ENCODE measurements around the gene TPP1.

Gene TPP1

DNA sequence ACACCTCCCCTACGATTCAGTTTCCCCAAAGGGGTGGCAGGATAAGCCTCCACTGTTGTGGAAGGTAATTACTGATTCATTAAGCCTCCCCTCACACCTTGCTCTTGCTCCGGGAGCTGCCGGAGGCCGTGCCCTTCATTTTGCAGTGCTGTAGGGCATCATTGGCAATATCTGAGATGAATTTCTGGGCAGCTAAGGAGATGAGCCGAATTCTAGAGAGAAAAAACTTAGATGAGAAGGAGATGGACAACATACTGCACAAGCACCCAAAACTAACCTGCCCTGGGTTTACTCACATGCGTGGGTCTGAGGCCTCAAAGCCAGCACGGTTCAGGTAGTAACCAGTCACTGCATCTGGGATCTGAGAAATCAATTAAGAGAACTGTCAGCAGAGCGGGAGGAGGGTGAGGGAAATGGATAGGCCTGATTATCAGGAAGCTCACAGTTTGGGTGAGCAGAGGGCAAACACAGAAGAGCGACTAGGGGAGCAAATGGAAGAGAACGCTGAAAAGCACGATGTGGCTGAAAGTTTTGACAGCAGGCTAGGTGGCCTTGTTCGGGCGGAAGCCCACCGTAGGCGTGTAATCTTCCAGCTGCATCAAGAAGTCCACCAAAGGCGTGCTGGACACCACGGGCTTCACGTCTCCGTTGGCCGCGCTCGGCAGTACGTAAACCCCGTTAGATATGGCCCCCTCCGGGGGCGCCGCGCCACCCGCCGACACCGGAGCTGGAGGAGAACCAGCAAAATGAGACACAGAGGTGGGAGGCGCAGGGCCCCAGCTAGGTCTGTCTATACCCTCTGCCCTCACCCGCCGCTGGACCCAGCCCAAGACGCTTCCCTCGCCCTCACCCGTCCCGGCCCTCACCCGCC, 7.9 kb downstream of the TPP1 start:
- peak; percentile 28 for DNase-seq (ENCODE audit: low spot score)

DNA sequence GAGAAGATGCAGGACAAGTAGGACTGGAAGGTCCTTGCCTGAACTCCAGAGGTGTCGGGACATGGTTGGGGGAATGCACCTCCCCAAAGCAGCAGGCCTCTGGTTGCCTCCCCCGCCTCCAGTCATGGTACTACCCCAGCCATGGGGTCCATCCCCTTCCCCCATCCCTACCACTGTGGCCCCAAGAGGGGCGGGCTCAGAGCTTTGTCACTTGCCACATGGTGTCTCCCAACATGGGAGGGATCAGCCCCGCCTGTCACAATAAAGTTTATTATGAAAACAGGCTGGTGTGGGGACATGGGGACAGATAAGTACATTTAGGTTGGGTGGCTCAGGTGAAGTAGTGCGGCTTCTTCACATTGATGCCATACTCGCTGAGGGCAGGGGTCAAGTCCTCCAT, 8.6 kb downstream of the TPP1 start:
- no peak for DNase-seq (ENCODE audit: low spot score)

DNA sequence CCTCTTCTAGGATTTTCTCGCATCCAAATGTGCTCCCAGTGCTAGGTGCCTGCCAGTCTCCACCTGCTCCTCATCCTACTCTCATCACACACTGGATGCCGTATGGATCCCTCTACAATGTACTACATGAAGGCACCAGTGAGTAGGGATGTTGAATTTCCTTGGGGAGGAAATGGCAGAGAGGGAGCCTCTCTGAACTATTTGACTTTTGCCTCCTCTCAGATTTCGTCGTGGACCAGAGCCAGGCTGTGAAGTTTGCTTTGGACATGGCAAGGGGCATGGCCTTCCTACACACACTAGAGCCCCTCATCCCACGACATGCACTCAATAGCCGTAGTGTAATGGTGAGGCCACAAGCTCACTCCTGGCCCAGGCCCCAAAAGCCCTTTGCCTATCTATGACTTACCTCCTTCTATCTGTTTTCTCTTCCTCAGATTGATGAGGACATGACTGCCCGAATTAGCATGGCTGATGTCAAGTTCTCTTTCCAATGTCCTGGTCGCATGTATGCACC, 9.7 kb downstream of the TPP1 start:
- DNase-seq (ENCODE audit: low spot score): no peak

DNA sequence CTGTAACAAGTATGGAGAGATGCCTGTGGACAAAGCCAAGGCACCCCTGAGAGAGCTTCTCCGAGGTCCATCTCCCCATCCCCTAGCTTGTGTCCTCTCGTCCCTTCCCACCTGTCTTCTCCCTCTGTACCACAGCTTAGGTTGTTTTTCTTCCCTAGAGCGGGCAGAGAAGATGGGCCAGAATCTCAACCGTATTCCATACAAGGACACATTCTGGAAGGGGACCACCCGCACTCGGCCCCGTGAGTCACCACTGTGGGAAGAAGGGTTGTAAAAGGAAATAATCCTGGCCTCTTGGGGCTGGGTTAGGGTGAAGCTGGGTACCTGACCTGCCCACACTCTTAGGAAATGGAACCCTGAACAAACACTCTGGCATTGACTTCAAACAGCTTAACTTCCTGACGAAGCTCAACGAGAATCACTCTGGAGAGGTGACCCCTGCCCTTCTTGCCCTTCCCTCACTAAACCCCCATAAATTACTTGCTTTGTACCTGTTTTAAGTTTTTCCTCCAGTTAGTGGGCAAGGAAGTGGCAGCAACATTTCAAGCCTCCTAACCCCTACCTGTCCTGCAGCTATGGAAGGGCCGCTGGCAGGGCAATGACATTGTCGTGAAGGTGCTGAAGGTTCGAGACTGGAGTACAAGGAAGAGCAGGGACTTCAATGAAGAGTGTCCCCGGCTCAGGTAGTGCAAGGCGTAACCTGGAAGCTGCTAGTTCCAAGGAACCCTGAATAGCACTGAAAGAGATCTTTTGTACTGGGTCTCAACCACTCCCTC, 10.3 kb downstream of the TPP1 start:
- no peak for DNase-seq (ENCODE audit: low spot score)

DNA sequence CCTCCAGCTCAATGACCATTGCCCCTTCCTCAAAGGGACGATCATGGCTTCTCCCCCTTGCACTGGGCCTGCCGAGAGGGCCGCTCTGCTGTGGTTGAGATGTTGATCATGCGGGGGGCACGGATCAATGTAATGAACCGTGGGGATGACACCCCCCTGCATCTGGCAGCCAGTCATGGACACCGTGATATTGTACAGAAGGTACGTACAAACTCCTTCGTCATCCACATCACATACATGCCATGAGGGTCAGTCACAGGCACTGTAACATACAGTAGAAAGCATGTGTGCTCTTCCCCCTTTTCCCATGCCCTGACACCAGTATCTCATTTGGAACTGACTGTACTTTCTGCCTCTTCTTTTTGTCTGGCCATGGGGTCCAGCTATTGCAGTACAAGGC, 11.2 kb downstream of the TPP1 start:
- DNase-seq (ENCODE audit: low spot score): no peak

DNA sequence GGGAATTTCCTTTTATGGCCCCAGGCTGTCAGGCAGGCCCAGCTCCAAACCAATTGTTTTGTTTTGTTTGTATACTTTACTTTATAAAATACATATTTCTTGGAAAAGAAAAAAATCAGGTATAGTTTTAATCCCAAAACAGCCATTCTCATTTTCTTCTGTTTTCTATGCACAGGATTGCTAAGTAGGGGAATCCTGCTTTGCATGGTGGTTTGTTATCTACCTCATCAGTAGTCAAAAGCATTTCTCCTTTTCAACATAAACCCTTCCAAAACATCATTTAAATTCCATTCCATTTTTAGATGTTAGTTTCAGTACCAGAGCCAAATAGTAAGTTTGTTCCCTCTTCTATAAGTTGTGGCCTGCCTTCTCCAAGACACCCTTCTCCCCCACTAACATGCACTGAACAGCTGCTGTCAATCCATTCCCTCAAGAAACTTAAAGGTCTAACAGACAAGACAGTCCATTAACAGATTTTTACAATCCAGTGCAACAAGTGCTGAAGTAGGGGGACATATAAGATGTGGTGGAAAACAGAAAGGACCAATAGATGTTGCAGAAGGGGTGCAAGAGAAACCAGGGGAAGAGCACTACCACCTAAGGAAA, 11.9 kb downstream of the TPP1 start:
- no peak for DNase-seq (ENCODE audit: low spot score)

DNA sequence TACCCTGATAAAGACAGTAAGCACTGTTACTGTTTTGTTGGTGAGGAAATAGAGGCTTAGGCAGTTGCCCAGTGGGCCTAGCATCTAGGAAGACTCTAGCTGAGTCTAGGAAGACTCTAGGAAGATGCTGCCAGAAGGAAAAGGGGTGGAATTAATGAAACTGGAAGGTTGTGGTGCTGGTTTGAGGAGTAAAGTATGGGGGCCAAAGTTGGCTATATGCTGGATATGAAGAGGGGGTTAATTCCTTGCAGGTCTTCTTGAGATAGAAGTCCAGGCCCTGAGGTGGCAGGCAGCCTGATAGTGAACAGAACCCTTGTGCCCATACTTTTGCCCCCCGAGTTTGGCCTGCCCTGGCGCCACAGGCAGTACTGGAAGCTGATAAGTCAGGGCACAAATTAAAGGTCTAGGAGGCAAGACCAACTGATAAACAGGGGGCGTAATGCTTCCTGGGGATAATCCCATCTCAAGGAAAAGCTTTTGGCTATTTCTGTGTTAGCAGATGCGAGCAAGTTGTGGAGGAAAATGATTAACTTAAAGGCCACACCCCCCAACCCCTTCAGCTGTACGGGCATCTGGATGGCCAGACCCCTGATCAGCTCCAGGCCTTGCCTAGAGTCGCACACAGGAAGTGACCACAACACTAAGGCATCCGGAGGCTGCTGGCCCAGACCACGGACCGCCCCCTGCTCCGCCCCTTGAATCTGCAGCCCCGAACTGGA, 12.6 kb downstream of the TPP1 start:
- no peak for DNase-seq (ENCODE audit: low spot score)

DNA sequence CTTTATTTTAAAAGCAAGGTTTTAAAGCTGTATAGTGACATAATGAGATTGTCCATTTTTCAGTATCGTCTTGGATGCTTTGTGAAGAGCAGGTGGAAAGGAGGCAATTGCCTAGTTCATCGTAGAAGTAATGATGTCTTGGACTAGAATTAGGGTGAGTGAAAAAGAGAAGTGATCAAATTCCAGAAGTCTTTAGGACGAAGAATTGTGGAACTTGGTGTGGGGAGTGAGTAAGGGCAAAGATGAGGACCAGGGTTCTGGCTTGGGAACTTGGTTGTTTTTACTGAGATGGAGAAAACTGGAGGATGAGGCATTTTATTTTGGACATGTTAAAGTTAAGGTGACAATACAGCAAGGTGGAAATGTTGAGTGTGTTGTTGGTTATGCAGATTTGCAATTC, 14.4 kb downstream of the TPP1 start:
- no peak for DNase-seq (ENCODE audit: low spot score)

DNA sequence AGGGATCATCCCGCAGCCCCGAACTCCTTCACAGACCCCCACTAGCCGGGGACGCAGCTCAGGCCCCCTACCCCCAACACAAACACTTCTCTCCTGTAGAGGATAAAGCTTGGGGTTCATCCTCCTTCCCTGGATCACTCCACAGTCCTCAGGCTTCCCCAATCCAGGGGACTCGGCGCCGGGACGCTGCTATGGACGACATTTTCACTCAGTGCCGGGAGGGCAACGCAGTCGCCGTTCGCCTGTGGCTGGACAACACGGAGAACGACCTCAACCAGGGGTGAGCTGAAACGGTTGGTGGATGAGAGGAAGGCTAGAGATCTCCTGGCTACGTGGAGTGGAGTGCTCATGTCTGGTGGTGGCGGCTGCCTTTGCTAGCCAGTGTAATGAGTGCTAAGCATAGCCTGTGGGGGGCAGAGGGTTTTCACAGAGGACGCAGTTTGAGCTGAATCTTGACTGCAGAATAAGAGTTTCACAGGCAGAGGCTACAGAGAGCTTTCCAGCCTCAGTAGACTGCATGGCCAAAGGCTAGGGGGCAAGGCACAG, 15.1 kb downstream of the TPP1 start:
- DNase-seq (ENCODE audit: low spot score): peak; percentile 58

DNA sequence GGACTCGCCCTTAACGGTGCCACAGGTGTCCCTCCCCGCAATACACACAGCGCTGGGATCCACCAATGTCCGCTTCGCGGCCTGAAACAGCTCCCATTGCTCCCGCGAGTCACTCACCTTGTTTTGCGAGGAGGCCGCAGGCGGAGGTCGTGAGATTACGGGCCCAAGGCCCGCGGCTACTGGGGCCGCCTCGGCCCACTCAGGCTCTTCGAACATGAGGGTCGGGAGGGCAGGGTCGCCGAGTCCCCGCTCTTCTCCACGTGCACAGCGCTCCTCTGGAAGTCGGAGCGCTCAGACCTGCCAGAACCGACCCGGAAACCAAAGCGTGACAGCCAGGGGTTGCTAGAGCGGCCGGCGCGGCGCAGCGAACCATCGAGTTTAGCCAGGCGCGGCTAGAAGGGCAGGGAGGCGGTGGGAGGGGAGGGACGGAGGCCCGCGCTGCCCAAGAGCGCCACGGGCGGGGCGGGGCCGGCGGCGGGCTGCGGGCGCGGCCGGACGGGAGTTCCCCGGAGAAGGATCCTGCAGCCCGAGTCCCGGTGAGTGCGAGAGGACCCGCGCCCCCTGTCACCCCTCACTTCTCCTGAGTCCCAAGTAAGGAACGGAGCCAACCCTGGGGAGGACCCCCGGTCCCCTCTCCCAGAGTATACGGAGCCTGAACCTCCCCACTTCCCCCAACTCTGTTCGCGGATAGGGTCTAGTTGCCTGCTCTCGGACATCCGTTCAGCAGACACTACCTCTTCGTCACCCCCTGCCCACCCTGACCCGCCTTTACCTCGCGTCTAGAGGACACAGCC, 15.7 kb downstream of the TPP1 start, which contains the start of the genes ILK and RRP8:
Gene ILK, plus strand, starts transcription at position 488 of the 794 bp plus-strand sequence. CDS start 498 bp downstream, outside the sequence.
Gene RRP8, minus strand, starts transcription at position 330 of the 794 bp plus-strand sequence. Its CDS starts 114 bp downstream, at position 216.
- DNase-seq (ENCODE audit: low spot score): peak; percentile 89

DNA sequence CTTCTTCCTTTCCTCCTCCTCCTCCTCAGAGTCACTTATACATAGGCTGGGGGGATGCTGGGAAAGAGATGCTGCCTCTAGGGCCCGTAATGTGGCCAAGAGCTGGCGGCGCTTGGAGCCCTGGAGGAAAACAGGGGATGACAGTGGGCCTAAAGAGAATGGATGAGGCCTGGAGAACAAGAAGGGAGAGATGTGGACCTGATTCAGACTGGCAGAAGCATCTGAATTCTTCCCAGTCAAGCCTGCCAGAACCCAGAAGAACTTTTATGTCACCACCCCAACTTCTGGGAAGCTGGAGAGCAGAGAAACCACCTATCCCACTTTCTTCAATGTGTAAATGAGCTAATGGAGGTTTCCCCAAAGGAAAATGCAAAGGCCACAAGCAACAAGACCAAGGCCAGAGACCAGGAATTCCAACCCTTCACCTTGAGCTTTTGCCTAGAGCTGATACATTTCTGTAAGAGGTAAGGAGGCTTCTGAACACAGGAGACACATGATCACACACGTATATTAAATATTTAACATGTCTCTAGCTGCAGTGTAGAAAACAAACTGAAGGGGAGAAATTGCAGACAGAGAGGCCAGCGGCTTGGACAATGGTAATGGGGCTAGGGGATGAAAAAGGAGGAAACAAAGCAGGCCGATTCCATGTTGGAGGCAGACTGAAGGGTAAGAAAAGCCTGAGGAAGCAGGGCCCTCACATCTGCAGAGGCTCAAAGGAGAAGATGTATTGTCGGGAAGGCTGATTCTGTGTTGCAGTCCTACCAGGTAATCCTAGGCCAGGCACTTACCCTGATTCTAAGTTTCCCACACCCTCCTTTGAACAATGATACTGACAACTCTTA, 16.9 kb downstream of the TPP1 start:
- DNase-seq (ENCODE audit: low spot score): no peak

DNA sequence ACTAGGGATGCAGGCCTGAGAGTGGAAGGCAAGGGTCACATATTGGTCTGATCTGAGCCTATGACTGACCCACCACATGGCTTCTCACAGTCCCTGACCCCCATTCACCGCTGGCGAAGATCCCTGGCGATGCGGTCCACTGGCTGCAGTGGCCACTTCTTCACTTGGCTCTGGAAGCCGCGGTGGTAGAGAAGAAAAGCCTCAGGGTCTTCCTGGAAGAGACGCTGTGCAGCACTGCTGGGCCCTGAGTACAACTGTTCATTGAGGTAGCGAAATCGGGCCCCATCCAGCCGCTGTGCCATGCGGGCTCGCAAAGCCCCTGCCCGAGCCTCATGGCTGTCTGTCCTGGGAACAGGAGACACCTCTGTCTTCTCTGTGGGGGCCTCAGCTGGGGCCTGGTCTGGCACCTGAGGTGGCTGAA, 18.2 kb downstream of the TPP1 start:
- DNase-seq (ENCODE audit: low spot score): no peak

DNA sequence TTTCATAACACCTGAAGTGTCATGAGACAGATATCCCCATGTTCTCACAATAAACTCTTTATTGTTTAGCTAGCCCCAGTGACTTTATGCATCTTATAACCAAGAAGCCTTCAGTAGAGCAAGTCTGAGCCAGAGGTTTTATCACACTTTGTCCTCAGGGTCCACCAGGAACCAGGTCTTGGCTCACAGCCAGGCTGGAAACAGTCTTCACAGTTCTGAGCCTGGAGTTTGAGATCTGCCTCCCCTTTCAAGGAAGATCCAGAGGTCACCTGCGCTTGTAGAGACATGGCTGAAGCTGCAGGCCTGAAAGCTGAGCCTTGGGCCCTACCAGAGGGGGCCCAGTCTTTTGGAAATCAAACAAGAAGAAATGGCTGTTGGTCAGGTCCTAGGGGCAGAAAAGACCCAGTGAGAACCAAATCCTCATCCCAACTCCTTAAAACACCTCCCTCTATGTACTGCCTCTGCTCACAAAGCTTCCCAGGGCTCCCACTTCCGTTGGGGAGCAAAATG, 19.3 kb downstream of the TPP1 start:
- DNase-seq (ENCODE audit: low spot score): no peak

DNA sequence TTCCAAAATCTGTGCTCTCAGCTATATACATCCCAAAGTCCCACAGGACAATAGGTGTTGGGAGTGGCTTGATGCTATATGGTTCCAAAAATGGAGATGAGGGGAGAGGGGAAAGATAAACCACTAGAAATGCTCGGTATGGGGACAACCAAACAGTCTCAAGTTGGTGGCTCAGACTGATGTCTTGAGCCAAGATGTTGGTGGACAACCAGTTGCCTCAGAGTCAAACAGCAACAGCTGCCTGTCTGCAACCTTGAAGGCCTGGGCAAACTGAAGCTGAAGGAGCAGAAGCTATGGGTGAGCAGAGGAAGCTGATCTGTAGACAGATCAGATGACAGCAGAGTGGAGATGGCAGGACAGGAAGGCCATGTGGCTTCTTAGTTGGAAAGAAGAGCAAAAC, 19.8 kb downstream of the TPP1 start:
- DNase-seq (ENCODE audit: low spot score): no peak

DNA sequence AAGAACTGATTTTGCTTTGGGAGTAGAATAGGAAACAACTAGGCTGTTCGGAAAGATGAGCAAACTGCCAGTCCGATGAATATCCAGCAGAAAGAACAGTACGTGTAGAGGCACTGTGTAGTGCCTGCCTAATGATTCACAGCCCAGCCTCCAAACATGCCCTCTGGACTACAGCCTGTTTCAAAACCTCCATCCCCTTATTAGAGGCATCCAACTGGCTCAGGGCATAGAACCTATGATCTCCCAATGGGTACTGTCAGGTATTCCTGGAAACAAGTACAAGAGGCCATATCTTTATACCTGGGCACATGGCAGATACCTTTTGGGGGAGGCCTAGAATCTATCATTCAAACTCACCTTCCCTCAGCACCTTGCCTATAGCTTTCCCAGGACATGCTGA, 20.7 kb downstream of the TPP1 start:
- DNase-seq (ENCODE audit: low spot score): no peak

DNA sequence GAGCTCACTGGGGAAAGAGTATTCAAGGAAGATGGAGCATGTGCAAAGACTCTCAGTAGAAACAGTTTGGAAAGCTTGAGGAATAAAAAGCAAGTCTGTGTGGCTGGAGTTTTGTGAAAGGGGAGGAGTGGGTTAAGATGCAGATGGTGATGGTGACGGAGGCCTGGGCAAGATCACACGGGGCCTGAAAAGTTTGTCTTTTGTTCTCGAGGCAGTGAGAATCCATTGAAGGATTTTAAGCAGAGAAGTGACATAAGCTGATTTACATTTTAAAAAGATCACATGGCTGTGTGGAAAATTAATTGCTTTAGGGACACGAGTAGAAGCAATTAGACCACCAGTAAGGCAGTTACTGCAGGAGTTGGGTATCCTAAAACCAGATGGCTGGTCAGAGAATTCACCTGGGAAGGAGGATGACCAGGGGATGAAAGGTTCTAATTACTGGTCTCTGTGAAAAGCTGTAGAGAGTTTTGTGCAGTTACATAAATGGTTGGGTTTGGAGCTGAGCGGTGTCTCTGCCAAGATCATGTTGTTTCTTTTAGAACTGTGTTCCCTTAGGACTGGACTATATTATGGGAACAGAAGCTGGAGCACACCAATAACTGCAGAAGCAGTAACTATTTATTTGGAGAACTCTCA, 22.9 kb downstream of the TPP1 start:
- DNase-seq (ENCODE audit: low spot score): no peak

DNA sequence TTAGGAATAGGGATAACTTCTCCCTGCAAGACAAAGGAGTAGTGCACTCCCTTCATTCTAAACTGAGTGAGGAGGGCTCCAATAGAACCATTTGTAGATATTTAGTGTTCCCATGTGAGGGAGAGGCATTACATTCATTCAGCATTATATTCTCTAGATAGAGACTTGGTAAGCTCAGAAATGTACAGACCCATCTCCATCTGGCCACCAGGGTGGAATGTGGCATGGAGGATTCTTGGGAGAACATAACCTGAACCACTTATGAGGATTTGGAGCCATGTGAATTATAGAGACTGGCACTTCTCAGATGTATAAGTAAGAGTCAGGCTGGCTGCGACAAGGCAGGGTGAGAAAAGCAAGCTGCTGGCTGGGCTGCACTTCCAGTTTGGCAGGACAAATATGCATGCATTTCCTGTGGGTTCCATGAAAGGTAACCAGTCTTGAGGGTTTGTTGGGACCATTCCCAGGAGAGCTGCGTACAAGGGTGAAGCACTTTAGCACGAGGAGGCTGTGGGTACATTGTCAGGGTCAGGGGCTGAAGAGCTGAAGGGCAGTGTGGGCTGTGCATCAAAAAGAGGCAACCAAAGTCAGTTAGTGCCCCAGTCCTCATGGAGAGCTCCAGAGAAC, 25.0 kb downstream of the TPP1 start:
- DNase-seq (ENCODE audit: low spot score): no peak

DNA sequence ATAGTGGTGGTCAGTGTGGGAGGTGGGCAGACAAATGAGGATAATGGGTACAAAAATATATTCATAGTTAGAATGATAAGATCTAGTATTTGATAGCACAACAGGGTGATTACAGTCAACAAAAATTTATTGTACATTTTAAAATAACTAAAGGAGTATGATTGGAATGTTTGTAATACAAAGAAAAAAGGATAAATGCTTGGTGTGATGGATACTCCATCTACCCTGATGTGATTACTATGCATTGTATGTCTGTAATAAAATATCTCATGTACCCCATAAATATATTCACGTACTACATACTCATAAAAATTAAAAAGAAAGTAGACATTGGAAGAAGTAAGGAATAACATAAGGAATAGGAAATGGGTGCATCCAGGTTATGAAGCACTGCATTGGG, 31.2 kb downstream of the TPP1 start:
- DNase-seq (ENCODE audit: low spot score): no peak

All from hematopoietic multipotent progenitor cell treated with erythropoietin and hydrocortisone succinate and interleukin-3 and kit ligand, for 15 days (in vitro differentiated cells).